GOT3 (cell line): ENCODE measurements around the gene RTF1.
A peak's percentile ranks its signal among the peaks of the same experiment; 100 is the strongest.

Experiments used
- DNase-seq: peaks from one replicate; lab custom pipeline; 2025; ENCODE audit warnings: mixed read lengths; lab: John Stamatoyannopoulos, UW

Gene RTF1

GRCh38 chr15:41487802-41488201 is 70.9 kb downstream of the RTF1 start:
- DNase-seq, result no peak

- no peak for DNase-seq
These were observed 72.7 kb downstream of the RTF1 start for GRCh38 chr15:41489641-41490040.

GRCh38 chr15:41490355-41490754 is 73.5 kb downstream of the RTF1 start:
- peak; percentile 13 for DNase-seq

GRCh38 chr15:41491889-41492288 is 75.0 kb downstream of the RTF1 start:
- DNase-seq, result no peak

GRCh38 chr15:41492597-41493204 is 75.8 kb downstream of the RTF1 start:
- DNase-seq, result no peak

- DNase-seq, result peak; percentile 46
These were observed 76.5 kb downstream of the RTF1 start, which contains the start of gene ITPKA for GRCh38 chr15:41493205-41493901. ITPKA (plus strand) TSS chr15:41493874; CDS start chr15:41493928, 54 bp downstream.

GRCh38 chr15:41493902-41494189 is 77.0 kb downstream of the RTF1 start:
- DNase-seq, result no peak

GRCh38 chr15:41494190-41494921 is 77.5 kb downstream of the RTF1 start:
- no peak for DNase-seq

- DNase-seq, result no peak
These were observed 78.2 kb downstream of the RTF1 start for GRCh38 chr15:41494922-41495735.

GRCh38 chr15:41495736-41496599 is 79.1 kb downstream of the RTF1 start:
- DNase-seq, result no peak

GRCh38 chr15:41498657-41499056 is 81.8 kb downstream of the RTF1 start:
- no peak for DNase-seq

GRCh38 chr15:41499109-41499851 is 82.4 kb downstream of the RTF1 start:
- no peak for DNase-seq

- DNase-seq, result no peak
These were observed 84.5 kb downstream of the RTF1 start for GRCh38 chr15:41501191-41501917.

- no peak for DNase-seq
These were observed 85.3 kb downstream of the RTF1 start for GRCh38 chr15:41501931-41502794.

GRCh38 chr15:41502795-41503668 is 86.1 kb downstream of the RTF1 start:
- DNase-seq, result no peak

GRCh38 chr15:41503669-41504010 is 86.7 kb downstream of the RTF1 start:
- DNase-seq, result no peak

- no peak for DNase-seq
These were observed 88.0 kb downstream of the RTF1 start for GRCh38 chr15:41504751-41505492.
